Hepatocyte (in vitro differentiated cells): ENCODE data around the gene FCHSD2.

ENCODE experiments used
- EZH2 ChIP-seq: fragments of 200-600 bp; sonication (generic); IDR thresholded peaks from 2 replicates; pipeline ENCODE4 v1.6.1; 2016; ENCODE audit warnings: antibody characterized with exemption, mild to moderate bottlenecking, borderline replicate concordance
- TF ChIP-seq, protein P1 (sequence below): fragments of 200-600 bp; sonication (generic); IDR thresholded peaks from 2 replicates; pipeline ENCODE4 v1.5.1; 2016; ENCODE audit warnings: antibody characterized with exemption, mild to moderate bottlenecking; ENCODE audit not compliant: poor library complexity

DNA sequence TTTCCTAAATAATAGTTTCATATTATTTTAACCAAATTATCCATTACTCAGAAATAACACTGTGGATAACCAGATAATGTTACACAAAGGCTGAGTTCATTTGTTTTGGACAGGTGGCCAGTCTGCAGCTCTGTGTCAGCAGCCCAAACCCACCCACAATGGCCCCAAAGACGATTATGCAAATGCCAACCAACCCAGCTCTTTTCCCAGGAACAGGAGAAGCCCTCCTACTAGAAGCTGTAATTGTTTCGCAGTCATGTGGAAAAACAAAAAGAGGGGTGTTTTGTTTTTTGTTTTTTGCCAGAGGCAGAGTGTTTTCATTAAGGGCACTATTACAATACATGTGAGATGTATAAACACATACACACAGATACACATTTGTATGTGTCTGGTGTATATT lies 102.1 kb downstream of the FCHSD2 start:
- TF ChIP-seq EZH2 = no peak
- TF ChIP-seq, protein P1, sequence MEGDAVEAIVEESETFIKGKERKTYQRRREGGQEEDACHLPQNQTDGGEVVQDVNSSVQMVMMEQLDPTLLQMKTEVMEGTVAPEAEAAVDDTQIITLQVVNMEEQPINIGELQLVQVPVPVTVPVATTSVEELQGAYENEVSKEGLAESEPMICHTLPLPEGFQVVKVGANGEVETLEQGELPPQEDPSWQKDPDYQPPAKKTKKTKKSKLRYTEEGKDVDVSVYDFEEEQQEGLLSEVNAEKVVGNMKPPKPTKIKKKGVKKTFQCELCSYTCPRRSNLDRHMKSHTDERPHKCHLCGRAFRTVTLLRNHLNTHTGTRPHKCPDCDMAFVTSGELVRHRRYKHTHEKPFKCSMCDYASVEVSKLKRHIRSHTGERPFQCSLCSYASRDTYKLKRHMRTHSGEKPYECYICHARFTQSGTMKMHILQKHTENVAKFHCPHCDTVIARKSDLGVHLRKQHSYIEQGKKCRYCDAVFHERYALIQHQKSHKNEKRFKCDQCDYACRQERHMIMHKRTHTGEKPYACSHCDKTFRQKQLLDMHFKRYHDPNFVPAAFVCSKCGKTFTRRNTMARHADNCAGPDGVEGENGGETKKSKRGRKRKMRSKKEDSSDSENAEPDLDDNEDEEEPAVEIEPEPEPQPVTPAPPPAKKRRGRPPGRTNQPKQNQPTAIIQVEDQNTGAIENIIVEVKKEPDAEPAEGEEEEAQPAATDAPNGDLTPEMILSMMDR = no peak
